ENCODE data around the gene FCN3. TPM values are rescaled to one million over a fixed set of nuclear protein-coding genes. Genes with fewer than 3 reads are reported as not detected.

FCN3 gene
- total RNA-seq, 2 experiments from 2014 or later, result not detected

DNA sequence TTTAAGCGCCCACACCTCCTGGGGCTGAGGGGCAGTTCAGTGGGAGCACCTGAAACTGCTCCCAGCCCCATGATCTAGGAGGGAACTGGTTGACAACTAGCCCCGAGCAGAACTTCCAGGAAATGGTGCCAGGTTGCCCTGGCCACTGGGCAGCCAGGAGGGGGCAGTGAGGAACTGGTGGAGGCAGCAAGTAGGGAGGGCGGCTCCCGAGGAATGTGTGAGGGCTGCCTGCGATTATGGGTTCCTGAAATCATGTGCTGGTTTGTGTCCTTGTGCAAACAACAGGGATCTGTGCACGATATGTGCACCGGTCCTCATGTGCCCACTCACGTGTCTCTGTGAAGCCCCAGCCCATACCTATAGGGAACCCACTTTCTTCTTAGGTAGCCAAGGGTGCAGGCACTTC, 27.7 kb upstream of the FCN3 start:
- Histone ChIP-seq H4K20me1 (ENCODE audit: insufficient read depth, low read length) (no peaks in the 10 kb centered on the region), H3K79me2 (ENCODE audit: insufficient read depth, low read depth, low read length) (no peaks in the 10 kb centered on the region), H3K36me3 (ENCODE audit: insufficient read depth, low read length) (peaks cover 5% of the 10 kb centered on the region; the same call in 1 of the 2 replicates), H3K9me3 (ENCODE audit: low read length) (no peaks in the 10 kb centered on the region), H3K4me1 (ENCODE audit: insufficient read depth, low read length, poor library complexity, severe bottlenecking) (peaks cover 53% of the 10 kb centered on the region), H2AFZ (ENCODE audit: low read length) (no peak overlapping the region), H3K9me2 (ENCODE audit: insufficient read depth, low read length) (no peaks in the 10 kb centered on the region), H3K4me3 (ENCODE audit: low read depth, low read length, poor library complexity, severe bottlenecking) (no peak overlapping the region), H3K27ac (ENCODE audit: low read depth, low read length, poor library complexity, severe bottlenecking) (peak overlapping the region; percentile 86), H3K4me2 (ENCODE audit: low read length) (peak overlapping the region; percentile 70)
- BruUV-seq (replicated peaks), result no TSS peak
- ChIA-PET POLR2A (interaction anchor here (1.9 kb wide), 1 partner anchor 41 kb away, joined by 6 read pairs; no protein-coding TSS in a partner anchor), CTCF (ENCODE audit: unreplicated experiment) (interaction anchor here (0.6 to 1.4 kb wide), 3 partner anchors 36 to 220 kb away, joined by 3 to 6 read pairs (median 5); no protein-coding TSS in a partner anchor)
- intact Hi-C loops (cut with micrococcal nuclease; ENCODE audit: unreplicated experiment), result loop anchor here (2.0 kb wide), 1 partner anchor 154 kb away; no protein-coding TSS in a partner anchor
- DNase-seq (ENCODE audit: low spot score), result no peak
- TF ChIP-seq, protein P1, sequence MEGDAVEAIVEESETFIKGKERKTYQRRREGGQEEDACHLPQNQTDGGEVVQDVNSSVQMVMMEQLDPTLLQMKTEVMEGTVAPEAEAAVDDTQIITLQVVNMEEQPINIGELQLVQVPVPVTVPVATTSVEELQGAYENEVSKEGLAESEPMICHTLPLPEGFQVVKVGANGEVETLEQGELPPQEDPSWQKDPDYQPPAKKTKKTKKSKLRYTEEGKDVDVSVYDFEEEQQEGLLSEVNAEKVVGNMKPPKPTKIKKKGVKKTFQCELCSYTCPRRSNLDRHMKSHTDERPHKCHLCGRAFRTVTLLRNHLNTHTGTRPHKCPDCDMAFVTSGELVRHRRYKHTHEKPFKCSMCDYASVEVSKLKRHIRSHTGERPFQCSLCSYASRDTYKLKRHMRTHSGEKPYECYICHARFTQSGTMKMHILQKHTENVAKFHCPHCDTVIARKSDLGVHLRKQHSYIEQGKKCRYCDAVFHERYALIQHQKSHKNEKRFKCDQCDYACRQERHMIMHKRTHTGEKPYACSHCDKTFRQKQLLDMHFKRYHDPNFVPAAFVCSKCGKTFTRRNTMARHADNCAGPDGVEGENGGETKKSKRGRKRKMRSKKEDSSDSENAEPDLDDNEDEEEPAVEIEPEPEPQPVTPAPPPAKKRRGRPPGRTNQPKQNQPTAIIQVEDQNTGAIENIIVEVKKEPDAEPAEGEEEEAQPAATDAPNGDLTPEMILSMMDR (conservative IDR thresholded peaks at IDR 0.05; ENCODE audit: low read length), result no peak
- TF ChIP-seq EZH2phosphoT487 (IDR thresholded peaks at IDR 0.05; ENCODE audit: borderline replicate concordance, low read depth, low read length), result no peak

DNA sequence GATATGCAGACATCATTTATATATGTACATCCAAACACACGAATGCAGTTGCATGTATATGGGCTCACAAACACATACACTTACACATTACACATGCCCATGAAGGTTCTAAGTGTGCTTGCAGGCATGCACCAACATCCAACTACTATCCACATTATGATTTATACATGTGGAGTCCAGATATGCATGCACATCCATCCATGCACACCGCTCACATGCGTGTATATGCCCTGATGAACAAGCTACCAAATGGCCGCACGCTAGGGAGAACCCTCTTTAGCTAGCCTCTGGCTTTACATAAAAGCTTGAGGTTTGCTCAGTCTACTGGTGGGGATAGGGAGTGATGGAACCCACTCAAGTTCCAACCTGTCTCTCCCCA, 26.3 kb upstream of the FCN3 start:
- ChIA-PET POLR2A (interaction anchor here (0.6 to 0.7 kb wide), 2 partner anchors 85 to 262 kb away, joined by 3 read pairs; no protein-coding TSS in a partner anchor), CTCF (ENCODE audit: unreplicated experiment) (interaction anchor here (0.5 kb wide), 1 partner anchor 203 kb away, joined by 6 read pairs; the partner anchor contains the start of gene AHDC1)
- H2AFZ ChIP-seq (ENCODE audit: low read length), result no peak overlapping the region
- no peaks in the 10 kb centered on the region for H3K9me3 ChIP-seq (ENCODE audit: low read length)
- intact Hi-C loops (cut with micrococcal nuclease; ENCODE audit: unreplicated experiment), result no loop called here
- no peak overlapping the region for H3K4me3 ChIP-seq (ENCODE audit: low read depth, low read length, poor library complexity, severe bottlenecking)
- H3K36me3 ChIP-seq (ENCODE audit: insufficient read depth, low read length), result no peaks in the 10 kb centered on the region
- BruUV-seq (replicated peaks), result no TSS peak
- no peaks in the 10 kb centered on the region for H3K79me2 ChIP-seq (ENCODE audit: insufficient read depth, low read depth, low read length)
- H3K4me1 ChIP-seq (ENCODE audit: insufficient read depth, low read length, poor library complexity, severe bottlenecking), result peaks cover 39% of the 10 kb centered on the region
- H3K27ac ChIP-seq (ENCODE audit: low read depth, low read length, poor library complexity, severe bottlenecking), result no peak overlapping the region
- no peak for TF ChIP-seq EZH2phosphoT487 (IDR thresholded peaks at IDR 0.05; ENCODE audit: borderline replicate concordance, low read depth, low read length)
- TF ChIP-seq, protein P1 (conservative IDR thresholded peaks at IDR 0.05; ENCODE audit: low read length), result no peak
- no peak overlapping the region for H3K4me2 ChIP-seq (ENCODE audit: low read length)
- H4K20me1 ChIP-seq (ENCODE audit: insufficient read depth, low read length), result no peaks in the 10 kb centered on the region
- no peak for DNase-seq (ENCODE audit: low spot score)
- no peaks in the 10 kb centered on the region for H3K9me2 ChIP-seq (ENCODE audit: insufficient read depth, low read length)
